HepG2 (cell line): Measurements from ENCODE around the gene EPHA4. TPM values are rescaled to one million over a fixed set of nuclear protein-coding genes. Genes with fewer than 3 reads are reported as not detected.
A peak's percentile ranks its signal among the peaks of the same experiment; 100 is the strongest.

ENCODE experiments used
- ATAC-seq: fragments of 200-7000 bp; cut with Tn5 transposase; 3 replicates; pipeline ENCODE4 v1.9.1; 2020; ENCODE audit warnings: mild to moderate bottlenecking, moderate library complexity
- BruUV-seq: library from RNA; stranded (reverse); fragments of 400-500 nt; replicated peaks from 2 replicates; lab custom pipeline; 2021; lab: Mats Ljungman, UMichigan
- CTCF ChIA-PET: fragments of 300-600 bp; formaldehyde crosslinking; extraction: SDS; loops from one replicate; lab custom pipeline; 2021; ENCODE audit warnings: low total read pairs, inconsistent platforms, low intra/inter-chr PET ratio; lab: Yijun Ruan, JAX
- POLR2A ChIA-PET: fragments of 350-600 bp; sonication (Branson Sonifier 250); formaldehyde crosslinking; loops from one replicate; lab custom pipeline; 2020; ENCODE audit warnings: antibody characterized with exemption, inconsistent platforms; lab: Yijun Ruan, JAX
- DNase-seq: peaks from one replicate; pipeline ENCODE4 v3.0.0-alpha.2; 2015; ENCODE audit warnings: low spot score
- FAIRE-seq: peaks from 3 replicates; lab custom pipeline; 2011; peaks lifted over from hg19 to GRCh38; lab: Jason Lieb, UNC
- H2AFZ ChIP-seq: one replicate; pipeline ENCODE4 v1.6.1; 2011; ENCODE audit warnings: low read length, inconsistent platforms
- H3K27ac ChIP-seq: fragments of 300-600 bp; 3 replicates; pipeline ENCODE4 v1.8.0; 2011; ENCODE audit warnings: mixed run types, mild to moderate bottlenecking, mixed read lengths, low read length, inconsistent platforms; ENCODE audit not compliant: insufficient read depth; ENCODE audit errors: extremely low read length
- H3K27me3 ChIP-seq, 2 experiments: fragments of 200-600 bp in 1 of 2; 2 replicates in 1 of 2; 3 replicates in 1 of 2; pipeline versions ENCODE4 v1.6.0 to v1.8.0; 2011; ENCODE audit warnings: low read length in 2 of 2, mild to moderate bottlenecking in 2 of 2, moderate library complexity in 2 of 2, inconsistent platforms in 1 of 2; ENCODE audit not compliant: insufficient read depth in 2 of 2, control insufficient read depth in 1 of 2
- H3K36me3 ChIP-seq, 2 experiments: fragments of 200-600 bp in 1 of 2; replicated peaks in 1 of 2; 2 replicates in 1 of 2; 3 replicates in 1 of 2; pipeline versions ENCODE4 v1.5.1 to v1.8.0; 2011; ENCODE audit warnings: low read length in 2 of 2, inconsistent platforms in 1 of 2; ENCODE audit not compliant: insufficient read depth in 2 of 2, control insufficient read depth in 1 of 2
- H3K4me1 ChIP-seq: 2 replicates; pipeline ENCODE4 v1.5.1; 2012; ENCODE audit warnings: low read length, inconsistent platforms; ENCODE audit not compliant: insufficient read depth
- H3K4me2 ChIP-seq: 2 replicates; pipeline ENCODE4 v1.6.0; 2011; ENCODE audit warnings: low read depth, low read length, inconsistent platforms
- H3K4me3 ChIP-seq, 3 experiments: fragments of 200-600 bp in 1 of 3; sonication (generic), shearing (Covaris generic) in 1 of 3; replicated peaks in 1 of 3; 2 replicates each; pipeline ENCODE4 v1.5.1; 2011 to 2016; ENCODE audit warnings: low read length in 3 of 3, inconsistent platforms in 2 of 3, low read depth in 2 of 3, mild to moderate bottlenecking in 2 of 3, control low read depth in 1 of 3, mixed read lengths in 1 of 3; ENCODE audit not compliant: insufficient read depth in 1 of 3
- H3K79me2 ChIP-seq: one replicate; pipeline ENCODE4 v1.6.1; 2011; ENCODE audit warnings: low read length, inconsistent platforms; ENCODE audit not compliant: insufficient read depth
- H3K9ac ChIP-seq: 2 replicates; pipeline ENCODE4 v1.6.0; 2011; ENCODE audit warnings: mild to moderate bottlenecking, low read depth, low read length, inconsistent platforms; ENCODE audit not compliant: insufficient read depth
- H3K9me3 ChIP-seq: 2 replicates; pipeline ENCODE4 v1.5.1; 2012; ENCODE audit warnings: mild to moderate bottlenecking, low read length
- H4K20me1 ChIP-seq: 2 replicates; pipeline ENCODE4 v1.6.0; 2011; ENCODE audit warnings: inconsistent platforms, mild to moderate bottlenecking, low read length, moderate library complexity; ENCODE audit not compliant: insufficient read depth
- AGO1 ChIP-seq: fragments of 200-400 bp; formaldehyde crosslinking; IDR thresholded peaks from 2 replicates; pipeline ENCODE4 v1.6.1; 2017; ENCODE audit warnings: mild to moderate bottlenecking, low read depth, low read length, moderate library complexity; ENCODE audit not compliant: poor library complexity, severe bottlenecking
- DR1 ChIP-seq: sonication (generic); formaldehyde crosslinking; IDR thresholded peaks from 2 replicates; pipeline ENCODE4 v1.8.0; 2021; ENCODE audit warnings: mild to moderate bottlenecking, missing genetic modification reagents, inconsistent platforms
- EZH2 ChIP-seq: conservative IDR thresholded peaks from 2 replicates; pipeline ENCODE4 v1.6.1; 2012; ENCODE audit warnings: mild to moderate bottlenecking, low read depth, low read length, moderate library complexity
- MEF2D ChIP-seq: sonication (generic); formaldehyde crosslinking; IDR thresholded peaks from 2 replicates; pipeline ENCODE4 v1.5.1; 2020; ENCODE audit warnings: mild to moderate bottlenecking, missing genetic modification reagents
- PAX8 ChIP-seq: sonication (generic); formaldehyde crosslinking; IDR thresholded peaks from 2 replicates; pipeline ENCODE4 v1.8.0; 2022; ENCODE audit warnings: mild to moderate bottlenecking, missing genetic modification reagents, borderline replicate concordance
- RFX3 ChIP-seq: IDR thresholded peaks from 2 replicates; pipeline ENCODE4 v1.6.1; 2016; ENCODE audit warnings: missing biosample characterization, missing genetic modification reagents
- SOX6 ChIP-seq, 2 experiments: fragments of 450-650 bp in 1 of 2; sonication (generic) in 1 of 2; formaldehyde crosslinking in 1 of 2; IDR thresholded peaks; 2 replicates each; pipeline versions ENCODE4 v1.4.0 to v1.6.1; 2017 to 2020; ENCODE audit warnings: antibody characterized with exemption in 1 of 2, mild to moderate bottlenecking in 1 of 2, missing genetic modification reagents in 1 of 2
- ZBTB21 ChIP-seq: sonication (generic); formaldehyde crosslinking; IDR thresholded peaks from 2 replicates; pipeline ENCODE4 v1.4.0; 2020; ENCODE audit warnings: missing genetic modification reagents
- ZFP1 ChIP-seq: IDR thresholded peaks from 2 replicates; pipeline ENCODE4 v1.6.1; 2016
- ZNF333 ChIP-seq: sonication (generic); formaldehyde crosslinking; IDR thresholded peaks from 2 replicates; pipeline ENCODE4 v1.4.0; 2020; ENCODE audit warnings: mild to moderate bottlenecking, missing genetic modification reagents, borderline replicate concordance
- ZNF354B ChIP-seq: sonication (generic); formaldehyde crosslinking; IDR thresholded peaks from 2 replicates; pipeline ENCODE4 v1.8.0; 2022; ENCODE audit warnings: mild to moderate bottlenecking, missing genetic modification reagents
- ZNF704 ChIP-seq: sonication (generic); formaldehyde crosslinking; IDR thresholded peaks from 2 replicates; pipeline ENCODE4 v1.8.1; 2023; ENCODE audit warnings: mild to moderate bottlenecking, inconsistent platforms, moderate library complexity, missing genetic modification reagents, borderline replicate concordance
- ZSCAN12 ChIP-seq: sonication (generic); formaldehyde crosslinking; IDR thresholded peaks from 2 replicates; pipeline ENCODE4 v1.9.0; 2021; ENCODE audit warnings: mild to moderate bottlenecking, missing genetic modification reagents
- WGBS: methylation state at CpG from one replicate; pipeline ENCODE4 v1.1.6; 2017; ENCODE audit warnings: low lambda C conversion rate; 5-methylcytosine and 5-hydroxymethylcytosine counted together
- in situ Hi-C: cut with HindIII; loops from 2 replicates; pipeline ENCODE4 v1.10.0; 2017; ENCODE audit warnings: low pct_unique_long_range_greater_than_20kb; ENCODE audit not compliant: extremely low pct_ligation_motif_present
- intact Hi-C: fragments of 100-400 bp; cut with micrococcal nuclease; formaldehyde crosslinking; loops from one replicate; pipeline ENCODE4 v1.10.0; 2022; ENCODE audit not compliant: unreplicated experiment
- polyA plus RNA-seq, 8 experiments: library from polyadenylated mRNA; depleted of rRNA in 3 of 8; stranded (reverse) in 7 of 8; unstranded in 1 of 8; fragments of >200 nt; fragmentation: Illumina TruSeq in 4 of 8; extraction: Trizol in 4 of 8; gene quantifications; 2 replicates each; pipeline versions ENCODE4 v1.2.1 to v1.2.3, GENCODE V29; 2011 to 2016; ENCODE audit warnings: low read depth in 4 of 8, missing spikeins in 1 of 8, mixed read lengths in 1 of 8; ENCODE audit not compliant: insufficient read depth in 1 of 8
- total RNA-seq, 5 experiments: library from RNA; depleted of rRNA; stranded (reverse); fragments of >200 nt; fragmentation: Illumina TruSeq; extraction: Trizol; gene quantifications; 2 replicates each; pipeline ENCODE4 v1.2.3, GENCODE V29; 2016; ENCODE audit warnings: low read depth in 1 of 5
- TF ChIP-seq, protein P1 (sequence below): sonication (generic); formaldehyde crosslinking; IDR thresholded peaks from 2 replicates; pipeline ENCODE4 v1.9.0; 2021; ENCODE audit warnings: missing genetic modification reagents, borderline replicate concordance

EPHA4 gene
- total and polyA plus RNA-seq, 2 of the 13 experiments (the other 11 are each of a cell fraction or from before 2014, with no cell fraction given) = not detected

DNA sequence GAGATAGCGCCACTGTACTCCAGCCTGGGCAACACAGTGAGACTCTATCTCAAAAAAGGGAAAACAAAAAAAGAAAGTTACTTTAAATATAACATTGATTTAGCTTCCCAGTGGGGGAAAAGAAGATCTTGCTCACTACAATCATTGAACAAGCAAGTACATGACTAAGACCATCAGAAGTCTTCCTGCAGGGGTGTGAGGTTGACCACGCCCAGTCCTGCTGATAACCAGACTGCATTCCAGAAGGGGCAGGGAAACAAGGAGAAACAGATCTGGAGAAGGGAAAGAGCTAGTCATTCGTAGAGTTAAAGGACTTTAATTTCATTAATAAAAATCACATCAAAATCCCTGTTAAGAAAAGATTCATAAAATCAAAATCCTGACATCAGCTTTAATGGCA lies 77.5 kb downstream of the EPHA4 start:
- no peak for ATAC-seq
- H3K79me2 ChIP-seq = no peaks in the 10 kb centered on the region

DNA sequence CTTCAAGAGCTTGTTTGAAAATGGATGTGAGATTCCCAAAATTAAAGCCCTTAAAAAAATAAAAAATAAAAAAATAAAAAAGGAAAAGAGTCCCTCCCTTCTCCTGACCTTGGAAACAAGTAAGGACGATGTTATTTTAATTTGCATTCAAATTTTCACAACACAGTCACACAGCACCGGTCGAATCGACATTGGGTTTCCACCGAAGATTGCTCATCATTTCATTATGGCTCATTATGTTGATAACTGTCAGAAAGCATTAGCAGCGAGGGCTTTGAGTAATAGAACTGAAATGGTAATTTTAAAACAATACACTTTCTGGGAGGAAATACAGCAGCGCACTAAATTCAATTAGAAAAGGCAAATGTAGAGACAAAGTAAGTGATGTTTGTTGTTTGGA lies 78.7 kb downstream of the EPHA4 start:
- Histone ChIP-seq H3K9me3 (no peaks in the 10 kb centered on the region), H3K27ac (no peak overlapping the region), H3K4me3 (no peak overlapping the region), H3K4me2 (no peak overlapping the region), H3K9ac (no peak overlapping the region), H4K20me1 (no peaks in the 10 kb centered on the region), H2AFZ (no peak overlapping the region), H3K36me3 (no peaks in the 10 kb centered on the region), H3K79me2 (no peaks in the 10 kb centered on the region), H3K27me3 (no peaks in the 10 kb centered on the region), H3K4me1 (no peaks in the 10 kb centered on the region)
- ChIA-PET CTCF (no interaction called here), POLR2A (no interaction called here)
- intact Hi-C loops = no loop called here
- ATAC-seq (no peak), FAIRE-seq (peak; percentile 4), DNase-seq (no peak)
- WGBS = 1% methylated on average over 7 of the region's 7 CpGs
- in situ Hi-C loops = no loop called here
- TF ChIP-seq DR1 (CRISPR knock-in tag) (no peak), EZH2 (no peak), RFX3 (no peak), PAX8 (CRISPR knock-in tag) (no peak), ZNF354B (CRISPR knock-in tag) (no peak), ZNF333 (CRISPR knock-in tag) (no peak), ZFP1 (CRISPR knock-in tag) (no peak), ZBTB21 (CRISPR knock-in tag) (no peak)
- TF ChIP-seq, protein P1, sequence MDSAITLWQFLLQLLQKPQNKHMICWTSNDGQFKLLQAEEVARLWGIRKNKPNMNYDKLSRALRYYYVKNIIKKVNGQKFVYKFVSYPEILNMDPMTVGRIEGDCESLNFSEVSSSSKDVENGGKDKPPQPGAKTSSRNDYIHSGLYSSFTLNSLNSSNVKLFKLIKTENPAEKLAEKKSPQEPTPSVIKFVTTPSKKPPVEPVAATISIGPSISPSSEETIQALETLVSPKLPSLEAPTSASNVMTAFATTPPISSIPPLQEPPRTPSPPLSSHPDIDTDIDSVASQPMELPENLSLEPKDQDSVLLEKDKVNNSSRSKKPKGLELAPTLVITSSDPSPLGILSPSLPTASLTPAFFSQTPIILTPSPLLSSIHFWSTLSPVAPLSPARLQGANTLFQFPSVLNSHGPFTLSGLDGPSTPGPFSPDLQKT = no peak
- no TSS peak for BruUV-seq

More for the DNA sequence above, 77.5 kb downstream of the EPHA4 start:
- ChIA-PET CTCF (no interaction called here), POLR2A (no interaction called here)
- Histone ChIP-seq H3K4me2 (no peak overlapping the region), H3K4me3 (no peak overlapping the region), H3K9ac (no peak overlapping the region), H3K27me3 (no peaks in the 10 kb centered on the region), H3K4me1 (no peaks in the 10 kb centered on the region), H2AFZ (no peak overlapping the region), H3K36me3 (no peaks in the 10 kb centered on the region), H3K27ac (no peak overlapping the region), H3K9me3 (no peaks in the 10 kb centered on the region), H4K20me1 (no peaks in the 10 kb centered on the region)
- TF ChIP-seq AGO1 (no peak), MEF2D (no peak), ZNF704 (CRISPR knock-in tag) (no peak), SOX6 (IDR thresholded peaks at IDR 0.05) (no peak), SOX6 (CRISPR knock-in tag; IDR thresholded peaks at IDR 0.05) (no peak), ZSCAN12 (CRISPR knock-in tag) (no peak)
- 35% methylated on average over 3 of the region's 3 CpGs for WGBS
- intact Hi-C loops = no loop called here
- in situ Hi-C loops = no loop called here
- no peak for DNase-seq
- no peak for FAIRE-seq
- BruUV-seq = no TSS peak
